B cell (primary cell): ENCODE data around the gene THADA. TPM values are rescaled to one million over a fixed set of nuclear protein-coding genes. Genes with fewer than 3 reads are reported as not detected.

Experiments used
- ATAC-seq: fragments of 200-7000 bp; cut with Tn5 transposase; one replicate; pipeline ENCODE4 v1.10.0; 2021; ENCODE audit warnings: low read depth, mild to moderate bottlenecking, moderate number of reproducible peaks, moderate library complexity
- CTCF ChIA-PET: fragments of 350-600 bp; sonication (Branson Sonifier 250); formaldehyde crosslinking; loops from one replicate; lab custom pipeline; 2021; ENCODE audit warnings: antibody characterized with exemption, inconsistent platforms; lab: Charles Lee
- POLR2A ChIA-PET: fragments of 350-600 bp; sonication (Branson Sonifier 250); formaldehyde crosslinking; loops from one replicate; lab custom pipeline; 2021; ENCODE audit warnings: antibody characterized with exemption; lab: Charles Lee
- DNase-seq: peaks from one replicate; pipeline ENCODE4 v3.0.0; 2013
- H2AFZ ChIP-seq: 2 replicates; pipeline ENCODE4 v1.6.1; 2012; ENCODE audit warnings: mild to moderate bottlenecking, low read depth, low read length; ENCODE audit not compliant: insufficient read depth, poor library complexity, severe bottlenecking
- H3K27ac ChIP-seq, 2 donors: 1 replicate in 1 of 2; 2 replicates in 1 of 2; pipeline ENCODE4 v1.5.1; 2012 to 2013; ENCODE audit warnings: low read length in 2 of 2, mild to moderate bottlenecking in 2 of 2, moderate library complexity in 1 of 2
- H3K27me3 ChIP-seq, 4 experiments: fragments of 200-600 bp in 1 of 4; sonication (generic) in 1 of 4; replicated peaks in 1 of 4; 1 replicate in 2 of 4; 2 replicates in 2 of 4; pipeline versions ENCODE4 v1.6.1 to v1.7.0; 2013 to 2016; ENCODE audit warnings: low read length in 3 of 4, mild to moderate bottlenecking in 2 of 4, mixed read lengths in 1 of 4, moderate library complexity in 1 of 4; ENCODE audit not compliant: insufficient read depth in 4 of 4, control insufficient read depth in 3 of 4; ENCODE audit errors: control extremely low read depth in 1 of 4
- H3K36me3 ChIP-seq, 2 experiments: replicated peaks in 1 of 2; 1 replicate in 1 of 2; 2 replicates in 1 of 2; pipeline versions ENCODE4 v1.6.1 to v1.7.1; 2013; ENCODE audit warnings: low read length in 1 of 2; ENCODE audit not compliant: insufficient read depth in 2 of 2, control insufficient read depth in 1 of 2; ENCODE audit errors: control extremely low read depth in 1 of 2, extremely low read depth in 1 of 2
- H3K4me1 ChIP-seq, 2 donors: fragments of 200-600 bp in 1 of 2; sonication (generic) in 1 of 2; 1 replicate in 1 of 2; 2 replicates in 1 of 2; pipeline versions ENCODE4 v1.5.1 to v1.6.1; 2013 to 2017; ENCODE audit warnings: low read length in 2 of 2; ENCODE audit not compliant: control insufficient read depth in 2 of 2, insufficient read depth in 2 of 2
- H3K4me2 ChIP-seq: replicated peaks from 2 replicates; pipeline ENCODE3; 2012; ENCODE audit warnings: mild to moderate bottlenecking, low read depth, low read length; ENCODE audit not compliant: poor library complexity, severe bottlenecking
- H3K4me3 ChIP-seq, 5 experiments: fragments of 200-600 bp in 1 of 5; sonication (generic) in 1 of 5; 1 replicate in 3 of 5; 2 replicates in 2 of 5; pipeline versions ENCODE4 v1.5.1 to v1.7.0; 2011 to 2016; ENCODE audit warnings: low read length in 4 of 5, mild to moderate bottlenecking in 4 of 5, low read depth in 2 of 5, control low read depth in 1 of 5, moderate library complexity in 1 of 5; ENCODE audit not compliant: insufficient read depth in 1 of 5; ENCODE audit errors: control extremely low read depth in 1 of 5, extremely low read depth in 1 of 5
- H3K79me2 ChIP-seq: fragments of 200-600 bp; sonication (generic); one replicate; pipeline ENCODE4 v1.6.0; 2016; ENCODE audit warnings: low read length; ENCODE audit not compliant: control insufficient read depth, insufficient read depth
- H3K9ac ChIP-seq: fragments of 200-600 bp; sonication (generic); 2 replicates; pipeline ENCODE4 v1.6.1; 2017; ENCODE audit warnings: mild to moderate bottlenecking, low read length, moderate library complexity
- H3K9me3 ChIP-seq, 3 donors: one replicate each; pipeline versions ENCODE4 v1.6.1 to v1.7.1; 2013; ENCODE audit warnings: low read length in 2 of 3; ENCODE audit not compliant: control insufficient read depth in 2 of 3, insufficient read depth in 1 of 3; ENCODE audit errors: control extremely low read depth in 1 of 3
- H4K20me1 ChIP-seq: 2 replicates; pipeline ENCODE4 v1.6.0; 2012; ENCODE audit warnings: mild to moderate bottlenecking, low read length; ENCODE audit not compliant: insufficient read depth, control insufficient read depth, poor library complexity, severe bottlenecking
- H3K27ac Mint-ChIP-seq: one replicate; pipeline ENCODE4 v1.8.0; 2021; ENCODE audit warnings: mixed read lengths
- H3K27me3 Mint-ChIP-seq: one replicate; pipeline ENCODE4 v1.8.0; 2021; ENCODE audit warnings: mixed read lengths
- H3K4me1 Mint-ChIP-seq: one replicate; pipeline ENCODE4 v1.8.0; 2021; ENCODE audit warnings: mixed read lengths
- H3K4me3 Mint-ChIP-seq: one replicate; pipeline ENCODE4 v1.8.0; 2021; ENCODE audit warnings: mixed read lengths
- H3K9me3 Mint-ChIP-seq: one replicate; pipeline ENCODE4 v1.8.0; 2022; ENCODE audit warnings: mixed read lengths; ENCODE audit not compliant: insufficient read depth
- CTCF ChIP-seq: fragments of 200-600 bp; IDR thresholded peaks from one replicate; pipeline ENCODE4 v1.8.0; 2022; ENCODE audit warnings: antibody characterized with exemption, mild to moderate bottlenecking
- EZH2 ChIP-seq: IDR thresholded peaks from 2 replicates; pipeline ENCODE4 v1.6.1; 2012; ENCODE audit warnings: borderline replicate concordance, low read depth, mild to moderate bottlenecking, moderate library complexity, low read length; ENCODE audit not compliant: insufficient read depth, poor library complexity, severe bottlenecking
- WGBS: methylation state at CpG from one replicate; pipeline ENCODE4 v1.1.5; 2013; ENCODE audit warnings: missing lambda C conversion rate; ENCODE audit not compliant: insufficient coverage; 5-methylcytosine and 5-hydroxymethylcytosine counted together
- intact Hi-C: fragments of 100-400 bp; cut with micrococcal nuclease; formaldehyde crosslinking; loops from one replicate; pipeline ENCODE4 v1.10.0; 2022
- polyA plus RNA-seq: library from polyadenylated mRNA; depleted of rRNA; stranded (reverse); fragments of >200 nt; gene quantifications from 2 replicates; pipeline ENCODE4 v1.2.3, GENCODE V29; 2012
- total RNA-seq, 2 donors: library from RNA; stranded (reverse); fragments of 120-200 nt in 1 of 2; gene quantifications; 1 replicate in 1 of 2; 2 replicates in 1 of 2; pipeline versions ENCODE4 v1.2.3 to v1.2.4, GENCODE V29; 2013 to 2022

Gene THADA
- total and polyA plus RNA-seq, 2 donors (not counting 1 experiment from before 2014, with no cell fraction given) = 17.6 to 48.5 TPM

- no peaks in the 10 kb centered on the region for H4K20me1 ChIP-seq
- CTCF ChIA-PET = no interaction called here
- Mint-ChIP-seq H3K27ac (no peak overlapping the region), H3K27me3 (no peaks in the 10 kb centered on the region), H3K4me3 (no peak overlapping the region), H3K4me1 (no peaks in the 10 kb centered on the region), H3K9me3 (no peaks in the 10 kb centered on the region)
- H3K9ac ChIP-seq = no peak overlapping the region
- peaks cover 1 to 13% of the 10 kb centered on the region in 2 experiments for H3K36me3 ChIP-seq
- ATAC-seq = no peak
- intact Hi-C loops = no loop called here
- H3K27me3 ChIP-seq = no peaks in the 10 kb centered on the region
- H3K4me2 ChIP-seq = no peak overlapping the region
- H2AFZ ChIP-seq = no peak overlapping the region
- POLR2A ChIA-PET = no interaction called here
- no peak overlapping the region for H3K4me3 ChIP-seq
- H3K79me2 ChIP-seq = no peaks in the 10 kb centered on the region
- 99% methylated on average over 6 of the region's 7 CpGs for WGBS
- no peaks in the 10 kb centered on the region for H3K9me3 ChIP-seq
- DNase-seq = no peak
- no peak overlapping the region for H3K27ac ChIP-seq
- H3K4me1 ChIP-seq = no peaks in the 10 kb centered on the region
- no peak for TF ChIP-seq EZH2
These were observed 180.2 kb downstream of the THADA start for GRCh38 chr2:43415592-43415991.

GRCh38 chr2:43414586-43415135 is 181.2 kb downstream of the THADA start:
- ChIA-PET POLR2A (no interaction called here), CTCF (no interaction called here)
- no peak overlapping the region for H3K9ac ChIP-seq
- 100% methylated on average over 1 of the region's 4 CpGs for WGBS
- no peak for ATAC-seq
- no peak overlapping the region for H3K27ac ChIP-seq
- H3K36me3 ChIP-seq = peaks cover 1 to 13% of the 10 kb centered on the region in 2 experiments
- TF ChIP-seq CTCF (no peak), EZH2 (no peak)
- Mint-ChIP-seq H3K9me3 (no peaks in the 10 kb centered on the region), H3K27me3 (no peaks in the 10 kb centered on the region), H3K4me1 (no peaks in the 10 kb centered on the region), H3K27ac (peak overlapping the region; percentile 66), H3K4me3 (no peak overlapping the region)
- H3K27me3 ChIP-seq = no peaks in the 10 kb centered on the region
- no peak overlapping the region for H2AFZ ChIP-seq
- H3K4me3 ChIP-seq = no peak overlapping the region
- no peaks in the 10 kb centered on the region for H3K79me2 ChIP-seq
- H3K9me3 ChIP-seq = no peaks in the 10 kb centered on the region
- no peaks in the 10 kb centered on the region for H3K4me1 ChIP-seq
- H3K4me2 ChIP-seq = no peak overlapping the region
- DNase-seq = no peak
- intact Hi-C loops = no loop called here
- H4K20me1 ChIP-seq = no peaks in the 10 kb centered on the region
